ENCODE results near the gene DYSF.

The DYSF gene

DNA sequence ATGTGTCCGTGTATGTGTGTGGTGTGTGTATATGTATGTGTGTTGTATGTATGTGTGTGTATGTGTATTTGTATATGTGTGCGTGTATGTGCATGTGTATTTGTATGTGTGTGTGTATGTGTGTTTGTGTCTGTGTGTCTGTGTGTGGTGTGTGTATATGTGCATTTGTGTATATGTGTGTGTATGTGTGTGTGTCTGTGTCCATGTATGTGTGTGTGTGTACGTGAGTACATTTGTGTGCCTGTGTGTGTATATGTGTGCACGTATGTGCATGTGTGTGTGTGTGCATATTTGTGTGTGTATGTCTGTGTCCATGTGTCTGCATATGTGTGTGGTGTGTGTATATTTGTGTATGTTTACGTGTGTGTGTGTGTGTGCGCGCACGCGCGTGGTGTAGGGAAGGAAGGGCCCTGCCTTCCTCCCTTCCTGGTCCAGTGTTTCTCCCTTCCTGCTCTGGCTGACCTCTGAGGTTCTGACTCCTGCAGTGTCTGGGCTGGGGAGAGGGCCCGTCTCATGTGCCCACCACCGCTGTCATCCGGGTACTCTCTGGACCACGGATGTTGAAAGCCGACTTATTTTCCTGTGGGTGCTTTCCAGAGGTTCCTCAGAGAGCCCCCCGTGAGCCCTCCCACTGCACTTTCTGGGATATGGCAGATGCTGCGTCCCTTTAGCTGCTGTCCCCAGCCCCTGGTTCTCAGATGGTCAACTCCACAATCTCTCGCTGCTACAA lies 209.5 kb downstream of the DYSF start:
- Histone ChIP-seq H3K36me3 (replicated peaks; ENCODE audit: insufficient read depth, low read length) (no peaks in the 10 kb centered on the region), H3K27me3 (replicated peaks; ENCODE audit: insufficient read depth, low read length) (no peaks in the 10 kb centered on the region), H3K9me3 (replicated peaks; ENCODE audit: insufficient read depth, low read length) (no peaks in the 10 kb centered on the region), H3K79me2 (ENCODE audit: low read length) (no peaks in the 10 kb centered on the region), H3K9ac (ENCODE audit: low read length) (no peak overlapping the region), H3K4me1 (ENCODE audit: low read length) (no peaks in the 10 kb centered on the region), H2AFZ (ENCODE audit: low read length) (no peak overlapping the region), H3K27ac (ENCODE audit: low read length) (no peak overlapping the region), H3K4me3 (ENCODE audit: low read length) (no peak overlapping the region), H3K4me2 (ENCODE audit: low read depth, low read length) (no peak overlapping the region), H4K20me1 (ENCODE audit: insufficient read depth, low read length) (no peaks in the 10 kb centered on the region), H3K9me2 (replicated peaks; ENCODE audit: insufficient read depth, low read length) (no peaks in the 10 kb centered on the region), H3F3A (ENCODE audit: insufficient read depth, low read length) (no peaks in the 10 kb centered on the region)
- DNase-seq = no peak
- TF ChIP-seq, protein P1, sequence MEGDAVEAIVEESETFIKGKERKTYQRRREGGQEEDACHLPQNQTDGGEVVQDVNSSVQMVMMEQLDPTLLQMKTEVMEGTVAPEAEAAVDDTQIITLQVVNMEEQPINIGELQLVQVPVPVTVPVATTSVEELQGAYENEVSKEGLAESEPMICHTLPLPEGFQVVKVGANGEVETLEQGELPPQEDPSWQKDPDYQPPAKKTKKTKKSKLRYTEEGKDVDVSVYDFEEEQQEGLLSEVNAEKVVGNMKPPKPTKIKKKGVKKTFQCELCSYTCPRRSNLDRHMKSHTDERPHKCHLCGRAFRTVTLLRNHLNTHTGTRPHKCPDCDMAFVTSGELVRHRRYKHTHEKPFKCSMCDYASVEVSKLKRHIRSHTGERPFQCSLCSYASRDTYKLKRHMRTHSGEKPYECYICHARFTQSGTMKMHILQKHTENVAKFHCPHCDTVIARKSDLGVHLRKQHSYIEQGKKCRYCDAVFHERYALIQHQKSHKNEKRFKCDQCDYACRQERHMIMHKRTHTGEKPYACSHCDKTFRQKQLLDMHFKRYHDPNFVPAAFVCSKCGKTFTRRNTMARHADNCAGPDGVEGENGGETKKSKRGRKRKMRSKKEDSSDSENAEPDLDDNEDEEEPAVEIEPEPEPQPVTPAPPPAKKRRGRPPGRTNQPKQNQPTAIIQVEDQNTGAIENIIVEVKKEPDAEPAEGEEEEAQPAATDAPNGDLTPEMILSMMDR (IDR thresholded peaks at IDR 0.05; ENCODE audit: low read length) = no peak
- no peak for TF ChIP-seq EZH2 (optimal IDR thresholded peaks at IDR 0.05; ENCODE audit: low read depth, low read length)
- TF ChIP-seq EZH2phosphoT487 (IDR thresholded peaks at IDR 0.05; ENCODE audit: low read length) = no peak

DNA sequence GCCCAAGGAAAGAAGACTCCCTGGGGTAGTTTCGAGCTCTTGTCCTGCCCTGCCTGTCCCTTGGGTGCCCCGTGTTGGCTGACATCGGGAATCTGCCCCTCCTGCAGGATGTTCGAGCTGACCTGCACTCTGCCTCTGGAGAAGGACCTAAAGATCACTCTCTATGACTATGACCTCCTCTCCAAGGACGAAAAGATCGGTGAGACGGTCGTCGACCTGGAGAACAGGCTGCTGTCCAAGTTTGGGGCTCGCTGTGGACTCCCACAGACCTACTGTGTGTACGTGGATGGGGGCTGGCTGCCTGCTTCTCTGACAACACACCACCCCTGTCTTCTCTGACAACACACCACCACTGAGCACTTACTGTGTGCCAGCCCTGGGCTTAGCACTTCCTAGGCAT lies 210.8 kb downstream of the DYSF start:
- no peaks in the 10 kb centered on the region for H3K4me1 ChIP-seq (ENCODE audit: low read length)
- no peaks in the 10 kb centered on the region for H3K9me3 ChIP-seq (replicated peaks; ENCODE audit: insufficient read depth, low read length)
- no peak overlapping the region for H3K27ac ChIP-seq (ENCODE audit: low read length)
- no peak for DNase-seq
- no peaks in the 10 kb centered on the region for H3K9me2 ChIP-seq (replicated peaks; ENCODE audit: insufficient read depth, low read length)
- no peaks in the 10 kb centered on the region for H3F3A ChIP-seq (ENCODE audit: insufficient read depth, low read length)
- no peak overlapping the region for H3K9ac ChIP-seq (ENCODE audit: low read length)
- no peak overlapping the region for H3K4me2 ChIP-seq (ENCODE audit: low read depth, low read length)
- H4K20me1 ChIP-seq (ENCODE audit: insufficient read depth, low read length) = no peaks in the 10 kb centered on the region
- TF ChIP-seq EZH2phosphoT487 (IDR thresholded peaks at IDR 0.05; ENCODE audit: low read length) = no peak
- TF ChIP-seq, protein P1 (IDR thresholded peaks at IDR 0.05; ENCODE audit: low read length) = no peak
- TF ChIP-seq EZH2 (optimal IDR thresholded peaks at IDR 0.05; ENCODE audit: low read depth, low read length) = no peak
- no peak overlapping the region for H2AFZ ChIP-seq (ENCODE audit: low read length)
- H3K79me2 ChIP-seq (ENCODE audit: low read length) = no peaks in the 10 kb centered on the region
- H3K4me3 ChIP-seq (ENCODE audit: low read length) = no peak overlapping the region
- H3K27me3 ChIP-seq (replicated peaks; ENCODE audit: insufficient read depth, low read length) = no peaks in the 10 kb centered on the region
- H3K36me3 ChIP-seq (replicated peaks; ENCODE audit: insufficient read depth, low read length) = no peaks in the 10 kb centered on the region

DNA sequence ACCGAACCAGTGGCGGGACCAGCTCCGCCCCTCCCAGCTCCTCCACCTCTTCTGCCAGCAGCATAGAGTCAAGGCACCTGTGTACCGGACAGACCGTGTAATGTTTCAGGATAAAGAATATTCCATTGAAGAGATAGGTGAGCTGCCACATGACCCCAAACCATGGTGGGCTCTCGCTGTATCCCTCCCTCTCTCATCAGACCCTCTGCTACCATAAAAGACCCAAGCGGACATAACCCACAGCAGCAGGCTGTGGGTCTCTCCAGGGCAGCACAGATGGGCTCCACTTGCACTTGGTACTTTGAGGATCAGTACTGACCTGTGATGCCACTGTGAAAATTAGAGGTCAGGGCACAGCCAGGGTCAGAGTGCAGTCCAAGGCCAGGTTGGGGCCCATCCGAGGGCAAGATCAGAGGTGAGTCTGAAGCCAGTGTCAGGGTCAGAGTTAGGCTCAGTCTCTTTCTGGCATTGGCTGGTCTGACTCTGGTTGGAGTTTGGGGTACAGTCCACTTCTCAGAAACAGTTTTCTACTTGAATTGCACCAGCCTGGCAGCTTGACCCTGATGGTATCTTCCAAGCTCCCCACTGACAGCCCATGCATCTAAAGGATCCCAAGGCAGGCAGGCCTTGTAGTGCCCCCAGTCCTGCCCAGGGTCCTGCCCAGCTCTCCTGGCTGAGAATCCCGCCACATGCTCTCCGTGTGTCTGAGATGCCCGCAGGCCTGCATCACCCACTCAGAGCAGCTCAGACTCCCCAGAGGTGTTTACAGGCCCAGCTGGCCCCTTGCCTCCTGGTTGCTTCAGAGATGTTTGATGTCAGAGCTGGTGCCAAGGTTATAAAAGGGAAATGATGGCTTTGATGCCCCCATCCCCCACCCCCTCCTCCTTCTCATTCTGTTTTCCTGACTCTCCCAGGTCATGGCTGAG lies 212.1 kb downstream of the DYSF start:
- no peak overlapping the region for H3K27ac ChIP-seq (ENCODE audit: low read length)
- no peaks in the 10 kb centered on the region for H3K4me1 ChIP-seq (ENCODE audit: low read length)
- DNase-seq = no peak
- no peaks in the 10 kb centered on the region for H3K9me3 ChIP-seq (replicated peaks; ENCODE audit: insufficient read depth, low read length)
- no peak overlapping the region for H3K4me3 ChIP-seq (ENCODE audit: low read length)
- no peaks in the 10 kb centered on the region for H3K36me3 ChIP-seq (replicated peaks; ENCODE audit: insufficient read depth, low read length)
- H2AFZ ChIP-seq (ENCODE audit: low read length) = no peak overlapping the region
- no peak overlapping the region for H3K4me2 ChIP-seq (ENCODE audit: low read depth, low read length)
- no peaks in the 10 kb centered on the region for H3K27me3 ChIP-seq (replicated peaks; ENCODE audit: insufficient read depth, low read length)
- TF ChIP-seq EZH2phosphoT487 (IDR thresholded peaks at IDR 0.05; ENCODE audit: low read length) (no peak), EZH2 (optimal IDR thresholded peaks at IDR 0.05; ENCODE audit: low read depth, low read length) (no peak)
- TF ChIP-seq, protein P1 (IDR thresholded peaks at IDR 0.05; ENCODE audit: low read length) = no peak
- no peak overlapping the region for H3K9ac ChIP-seq (ENCODE audit: low read length)
- H4K20me1 ChIP-seq (ENCODE audit: insufficient read depth, low read length) = no peaks in the 10 kb centered on the region
- no peaks in the 10 kb centered on the region for H3K79me2 ChIP-seq (ENCODE audit: low read length)
- H3F3A ChIP-seq (ENCODE audit: insufficient read depth, low read length) = no peaks in the 10 kb centered on the region
- H3K9me2 ChIP-seq (replicated peaks; ENCODE audit: insufficient read depth, low read length) = no peaks in the 10 kb centered on the region
